Subcutaneous adipose tissue (tissue), 4 donors: ENCODE measurements around the gene TSC22D1. TPM values are rescaled to one million over a fixed set of nuclear protein-coding genes. Genes with fewer than 3 reads are reported as not detected.

Experiments
- CTCF ChIP-seq: fragments of 450-650 bp; IDR thresholded peaks from one replicate; pipeline ENCODE4 v1.5.1; 2016; ENCODE audit warnings: low read depth, mild to moderate bottlenecking, control low read depth, antibody characterized with exemption, moderate library complexity
- total RNA-seq, 4 donors: library from RNA; depleted of rRNA; stranded (reverse); fragments of >200 nt; gene quantifications; one replicate each; pipeline ENCODE4 v1.1.0, GENCODE V29; 2016

Gene TSC22D1
- total RNA-seq, 4 donors from 2014 or later: 77.0 to 182 (median 92.1) TPM

GRCh38 chr13:44451651-44452050 is 124.5 kb downstream of the TSC22D1 start:
- no peak for TF ChIP-seq CTCF

GRCh38 chr13:44451126-44451525 is 125.0 kb downstream of the TSC22D1 start:
- no peak for TF ChIP-seq CTCF

- no peak for TF ChIP-seq CTCF
These were observed 125.9 kb downstream of the TSC22D1 start for GRCh38 chr13:44449999-44450821.

DNA sequence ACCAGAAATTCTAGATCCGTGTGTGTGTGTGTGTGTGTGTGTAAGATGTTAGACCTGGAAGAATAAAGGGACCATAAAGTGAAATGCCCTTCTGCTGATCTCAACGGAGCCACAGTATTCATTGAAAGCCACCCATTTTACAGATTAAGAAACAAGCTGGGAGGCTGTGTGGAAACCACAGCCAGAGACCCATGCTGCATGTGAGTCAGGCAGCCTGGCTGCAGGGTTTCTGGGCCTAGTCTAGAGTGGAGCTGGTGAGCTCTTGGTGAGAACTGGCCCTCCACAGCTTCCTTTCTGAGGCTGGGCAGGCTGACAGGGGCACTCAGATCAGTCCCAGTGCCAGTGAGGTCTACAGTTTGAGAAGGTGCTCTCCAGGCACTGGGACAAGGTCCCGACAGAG is 127.3 kb downstream of the TSC22D1 start:
- no peak for TF ChIP-seq CTCF

- TF ChIP-seq CTCF: no peak
These were observed 127.8 kb downstream of the TSC22D1 start for GRCh38 chr13:44448373-44448772.

DNA sequence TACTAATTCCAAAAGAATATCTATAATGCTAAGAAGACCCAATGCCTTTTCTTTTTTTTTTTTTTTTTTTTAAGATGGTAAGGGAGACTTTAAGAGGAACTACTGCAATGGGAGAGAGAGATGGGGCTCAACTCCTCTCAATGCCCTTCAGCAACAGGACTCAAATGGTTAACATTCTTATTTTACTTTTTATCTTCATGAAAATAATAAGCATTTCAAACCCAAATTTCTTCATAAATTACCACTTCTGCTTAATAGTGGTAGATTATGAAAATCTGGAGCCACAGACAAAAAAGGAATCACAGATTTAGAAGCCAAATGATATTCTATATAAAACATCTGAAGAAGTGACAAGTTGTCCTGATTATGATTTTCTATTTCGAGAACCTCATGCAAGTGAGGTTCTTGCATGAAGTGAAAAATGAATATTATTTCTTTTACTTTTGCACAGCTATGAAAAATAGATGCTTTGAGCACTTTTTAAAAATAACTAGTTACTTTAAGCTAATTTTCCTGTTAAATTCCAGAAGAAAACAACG is 128.3 kb downstream of the TSC22D1 start:
- no peak for TF ChIP-seq CTCF

GRCh38 chr13:44440046-44440608 is 136.0 kb downstream of the TSC22D1 start:
- no peak for TF ChIP-seq CTCF
